ENCODE measurements around the gene SEMA6B.
A peak's percentile ranks its signal among the peaks of the same experiment; 100 is the strongest.

The SEMA6B gene

DNA sequence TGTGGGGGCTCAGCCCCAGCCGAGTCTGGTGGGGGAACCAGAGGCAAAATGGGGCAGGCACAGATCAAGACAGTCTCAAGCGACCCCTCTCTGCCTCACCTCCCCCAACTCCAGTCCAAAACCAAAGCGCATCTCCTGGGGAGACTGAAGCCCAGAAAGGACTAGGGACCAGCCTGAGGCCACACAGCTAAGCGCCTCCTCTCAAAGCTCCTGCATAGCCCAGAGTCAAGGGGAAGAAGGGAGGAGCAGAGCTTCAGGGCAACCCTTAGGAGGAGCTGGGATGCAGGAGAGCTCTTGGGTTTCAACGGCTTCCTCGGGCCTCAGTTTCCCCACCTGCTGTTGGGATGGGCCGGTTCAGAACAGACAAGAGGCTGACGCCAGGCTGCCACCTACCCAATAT is 19.9 kb upstream of the SEMA6B start:
- ChIA-PET CTCF (interaction anchor here (0.6 to 2.9 kb wide), 3 partner anchors 12 to 212 kb away, joined by 3 to 12 read pairs (median 4); partner anchors contain the start of gene FEM1A), POLR2A (no interaction called here)
- no peak overlapping the region for H3K4me3 ChIP-seq (ENCODE audit: low read depth, low read length)
- no peaks in the 10 kb centered on the region for H3K36me3 ChIP-seq (ENCODE audit: control insufficient read depth in 2 of 2, insufficient read depth in 1 of 2, low read length in 2 of 2)
- no peak overlapping the region for H3K27ac ChIP-seq (ENCODE audit: extremely low read depth, low read depth, low read length)
- H3K4me1 ChIP-seq (ENCODE audit: control insufficient read depth, insufficient read depth, low read length): peaks cover 4% of the 10 kb centered on the region
- TF ChIP-seq ZBTB17 (tag by site-specific recombination; IDR thresholded peaks at IDR 0.05): no peak
- TF ChIP-seq BCL11A (tag by site-specific recombination; IDR thresholded peaks at IDR 0.05; ENCODE audit: low read depth): no peak
- TF ChIP-seq IKZF3 (tag by site-specific recombination; IDR thresholded peaks at IDR 0.05): 0 out of 2 replicates have a peak, but pooled peaks have one; percentile 45
- TF ChIP-seq, protein P1, sequence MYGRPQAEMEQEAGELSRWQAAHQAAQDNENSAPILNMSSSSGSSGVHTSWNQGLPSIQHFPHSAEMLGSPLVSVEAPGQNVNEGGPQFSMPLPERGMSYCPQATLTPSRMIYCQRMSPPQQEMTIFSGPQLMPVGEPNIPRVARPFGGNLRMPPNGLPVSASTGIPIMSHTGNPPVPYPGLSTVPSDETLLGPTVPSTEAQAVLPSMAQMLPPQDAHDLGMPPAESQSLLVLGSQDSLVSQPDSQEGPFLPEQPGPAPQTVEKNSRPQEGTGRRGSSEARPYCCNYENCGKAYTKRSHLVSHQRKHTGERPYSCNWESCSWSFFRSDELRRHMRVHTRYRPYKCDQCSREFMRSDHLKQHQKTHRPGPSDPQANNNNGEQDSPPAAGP (tag by site-specific recombination; IDR thresholded peaks at IDR 0.05): no peak
- no peak for TF ChIP-seq ZNF747 (tag by site-specific recombination; IDR thresholded peaks at IDR 0.05)
- TF ChIP-seq, protein P2, sequence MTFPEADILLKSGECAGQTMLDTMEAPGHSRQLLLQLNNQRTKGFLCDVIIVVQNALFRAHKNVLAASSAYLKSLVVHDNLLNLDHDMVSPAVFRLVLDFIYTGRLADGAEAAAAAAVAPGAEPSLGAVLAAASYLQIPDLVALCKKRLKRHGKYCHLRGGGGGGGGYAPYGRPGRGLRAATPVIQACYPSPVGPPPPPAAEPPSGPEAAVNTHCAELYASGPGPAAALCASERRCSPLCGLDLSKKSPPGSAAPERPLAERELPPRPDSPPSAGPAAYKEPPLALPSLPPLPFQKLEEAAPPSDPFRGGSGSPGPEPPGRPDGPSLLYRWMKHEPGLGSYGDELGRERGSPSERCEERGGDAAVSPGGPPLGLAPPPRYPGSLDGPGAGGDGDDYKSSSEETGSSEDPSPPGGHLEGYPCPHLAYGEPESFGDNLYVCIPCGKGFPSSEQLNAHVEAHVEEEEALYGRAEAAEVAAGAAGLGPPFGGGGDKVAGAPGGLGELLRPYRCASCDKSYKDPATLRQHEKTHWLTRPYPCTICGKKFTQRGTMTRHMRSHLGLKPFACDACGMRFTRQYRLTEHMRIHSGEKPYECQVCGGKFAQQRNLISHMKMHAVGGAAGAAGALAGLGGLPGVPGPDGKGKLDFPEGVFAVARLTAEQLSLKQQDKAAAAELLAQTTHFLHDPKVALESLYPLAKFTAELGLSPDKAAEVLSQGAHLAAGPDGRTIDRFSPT (tag by site-specific recombination; IDR thresholded peaks at IDR 0.05): no peak
- TF ChIP-seq ZNF248 (tag by site-specific recombination; IDR thresholded peaks at IDR 0.05): no peak
- TF ChIP-seq, protein P3, sequence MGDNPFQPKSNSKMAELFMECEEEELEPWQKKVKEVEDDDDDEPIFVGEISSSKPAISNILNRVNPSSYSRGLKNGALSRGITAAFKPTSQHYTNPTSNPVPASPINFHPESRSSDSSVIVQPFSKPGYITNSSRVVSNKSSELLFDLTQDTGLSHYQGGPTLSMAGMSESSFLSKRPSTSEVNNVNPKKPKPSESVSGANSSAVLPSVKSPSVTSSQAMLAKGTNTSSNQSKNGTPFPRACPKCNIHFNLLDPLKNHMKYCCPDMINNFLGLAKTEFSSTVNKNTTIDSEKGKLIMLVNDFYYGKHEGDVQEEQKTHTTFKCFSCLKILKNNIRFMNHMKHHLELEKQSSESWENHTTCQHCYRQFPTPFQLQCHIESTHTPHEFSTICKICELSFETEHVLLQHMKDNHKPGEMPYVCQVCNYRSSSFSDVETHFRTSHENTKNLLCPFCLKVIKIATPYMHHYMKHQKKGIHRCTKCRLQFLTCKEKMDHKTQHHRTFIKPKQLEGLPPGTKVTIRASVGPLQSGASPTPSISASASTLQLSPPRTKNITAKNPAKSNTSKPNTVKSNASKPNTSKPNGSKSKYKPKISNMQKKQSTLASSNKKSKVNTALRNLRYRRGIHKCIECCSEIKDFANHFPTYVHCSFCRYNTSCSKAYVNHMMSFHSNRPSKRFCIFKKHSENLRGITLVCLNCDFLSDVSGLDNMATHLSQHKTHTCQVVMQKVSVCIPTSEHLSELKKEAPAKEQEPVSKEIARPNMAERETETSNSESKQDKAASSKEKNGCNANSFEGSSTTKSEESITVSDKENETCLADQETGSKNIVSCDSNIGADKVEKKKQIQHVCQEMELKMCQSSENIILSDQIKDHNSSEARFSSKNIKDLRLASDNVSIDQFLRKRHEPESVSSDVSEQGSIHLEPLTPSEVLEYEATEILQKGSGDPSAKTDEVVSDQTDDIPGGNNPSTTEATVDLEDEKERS (tag by site-specific recombination; IDR thresholded peaks at IDR 0.05): no peak
- no peak for TF ChIP-seq HOXA7 (CRISPR knock-in tag; IDR thresholded peaks at IDR 0.05; ENCODE audit: borderline replicate concordance)
- peak; percentile 44; the same call in 1 of the 2 replicates for TF ChIP-seq ZNF768 (tag by site-specific recombination; IDR thresholded peaks at IDR 0.05)
- TF ChIP-seq, protein P4, sequence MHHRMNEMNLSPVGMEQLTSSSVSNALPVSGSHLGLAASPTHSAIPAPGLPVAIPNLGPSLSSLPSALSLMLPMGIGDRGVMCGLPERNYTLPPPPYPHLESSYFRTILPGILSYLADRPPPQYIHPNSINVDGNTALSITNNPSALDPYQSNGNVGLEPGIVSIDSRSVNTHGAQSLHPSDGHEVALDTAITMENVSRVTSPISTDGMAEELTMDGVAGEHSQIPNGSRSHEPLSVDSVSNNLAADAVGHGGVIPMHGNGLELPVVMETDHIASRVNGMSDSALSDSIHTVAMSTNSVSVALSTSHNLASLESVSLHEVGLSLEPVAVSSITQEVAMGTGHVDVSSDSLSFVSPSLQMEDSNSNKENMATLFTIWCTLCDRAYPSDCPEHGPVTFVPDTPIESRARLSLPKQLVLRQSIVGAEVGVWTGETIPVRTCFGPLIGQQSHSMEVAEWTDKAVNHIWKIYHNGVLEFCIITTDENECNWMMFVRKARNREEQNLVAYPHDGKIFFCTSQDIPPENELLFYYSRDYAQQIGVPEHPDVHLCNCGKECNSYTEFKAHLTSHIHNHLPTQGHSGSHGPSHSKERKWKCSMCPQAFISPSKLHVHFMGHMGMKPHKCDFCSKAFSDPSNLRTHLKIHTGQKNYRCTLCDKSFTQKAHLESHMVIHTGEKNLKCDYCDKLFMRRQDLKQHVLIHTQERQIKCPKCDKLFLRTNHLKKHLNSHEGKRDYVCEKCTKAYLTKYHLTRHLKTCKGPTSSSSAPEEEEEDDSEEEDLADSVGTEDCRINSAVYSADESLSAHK (tag by site-specific recombination; IDR thresholded peaks at IDR 0.05): peak; percentile 40; the same call in 1 of the 2 replicates
- no peaks in the 10 kb centered on the region for H3K9me3 ChIP-seq (ENCODE audit: control insufficient read depth, insufficient read depth, low read depth, low read length)

DNA sequence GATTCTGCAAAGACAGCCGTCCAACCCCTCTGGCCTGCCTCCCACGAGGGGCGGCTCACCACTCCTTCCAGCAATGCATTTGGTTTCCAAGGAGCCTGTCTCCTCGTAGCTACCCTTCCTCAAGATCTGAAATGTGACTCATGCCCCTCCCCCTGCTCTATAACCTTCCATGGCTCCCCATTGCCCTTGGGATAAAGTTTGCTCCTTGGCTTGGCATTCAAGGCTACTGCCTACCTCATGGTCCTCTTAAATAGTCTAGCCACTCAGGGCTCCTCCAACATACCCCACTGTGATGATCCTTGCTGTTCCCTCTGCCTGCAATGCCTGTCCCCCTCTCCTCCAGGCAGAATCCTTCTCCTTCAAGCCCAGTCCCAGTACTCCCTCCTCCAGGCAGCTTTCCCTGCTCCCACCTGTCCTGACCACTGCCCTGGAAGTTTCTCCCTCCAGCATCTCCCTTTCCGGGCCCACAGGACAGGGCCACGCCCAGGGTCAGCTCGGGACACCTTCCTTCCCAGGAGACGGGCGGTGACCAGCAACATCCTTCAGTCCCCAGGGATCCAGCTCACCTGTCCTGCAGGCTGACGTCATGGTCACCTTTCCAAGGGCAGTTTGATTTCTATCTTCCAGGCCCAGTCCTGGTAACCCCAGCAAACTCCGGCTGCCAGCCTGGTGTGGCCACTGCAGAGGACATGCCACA is 19.2 kb upstream of the SEMA6B start:
- peaks cover 4% of the 10 kb centered on the region for H3K4me1 ChIP-seq (ENCODE audit: control insufficient read depth, insufficient read depth, low read length)
- TF ChIP-seq ZNF391 (tag by site-specific recombination; IDR thresholded peaks at IDR 0.05; ENCODE audit: borderline replicate concordance, low read depth) (no peak), ZSCAN23 (tag by site-specific recombination; IDR thresholded peaks at IDR 0.05) (0 out of 2 replicates have a peak, but pooled peaks have one; percentile 55), ZBTB7A (tag by site-specific recombination; IDR thresholded peaks at IDR 0.05; ENCODE audit: low read depth) (peak; percentile 18; the same call in 1 of the 2 replicates), ZNF623 (tag by site-specific recombination; IDR thresholded peaks at IDR 0.05) (peak; percentile 62), GLI4 (tag by site-specific recombination; IDR thresholded peaks at IDR 0.05) (peak; percentile 100), ZNF24 (tag by site-specific recombination; IDR thresholded peaks at IDR 0.05) (0 out of 2 replicates have a peak, but pooled peaks have one; percentile 28)
- TF ChIP-seq, protein P5, sequence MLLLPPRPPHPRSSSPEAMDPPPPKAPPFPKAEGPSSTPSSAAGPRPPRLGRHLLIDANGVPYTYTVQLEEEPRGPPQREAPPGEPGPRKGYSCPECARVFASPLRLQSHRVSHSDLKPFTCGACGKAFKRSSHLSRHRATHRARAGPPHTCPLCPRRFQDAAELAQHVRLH (tag by site-specific recombination; IDR thresholded peaks at IDR 0.05): peak; percentile 89
- TF ChIP-seq, protein P6, sequence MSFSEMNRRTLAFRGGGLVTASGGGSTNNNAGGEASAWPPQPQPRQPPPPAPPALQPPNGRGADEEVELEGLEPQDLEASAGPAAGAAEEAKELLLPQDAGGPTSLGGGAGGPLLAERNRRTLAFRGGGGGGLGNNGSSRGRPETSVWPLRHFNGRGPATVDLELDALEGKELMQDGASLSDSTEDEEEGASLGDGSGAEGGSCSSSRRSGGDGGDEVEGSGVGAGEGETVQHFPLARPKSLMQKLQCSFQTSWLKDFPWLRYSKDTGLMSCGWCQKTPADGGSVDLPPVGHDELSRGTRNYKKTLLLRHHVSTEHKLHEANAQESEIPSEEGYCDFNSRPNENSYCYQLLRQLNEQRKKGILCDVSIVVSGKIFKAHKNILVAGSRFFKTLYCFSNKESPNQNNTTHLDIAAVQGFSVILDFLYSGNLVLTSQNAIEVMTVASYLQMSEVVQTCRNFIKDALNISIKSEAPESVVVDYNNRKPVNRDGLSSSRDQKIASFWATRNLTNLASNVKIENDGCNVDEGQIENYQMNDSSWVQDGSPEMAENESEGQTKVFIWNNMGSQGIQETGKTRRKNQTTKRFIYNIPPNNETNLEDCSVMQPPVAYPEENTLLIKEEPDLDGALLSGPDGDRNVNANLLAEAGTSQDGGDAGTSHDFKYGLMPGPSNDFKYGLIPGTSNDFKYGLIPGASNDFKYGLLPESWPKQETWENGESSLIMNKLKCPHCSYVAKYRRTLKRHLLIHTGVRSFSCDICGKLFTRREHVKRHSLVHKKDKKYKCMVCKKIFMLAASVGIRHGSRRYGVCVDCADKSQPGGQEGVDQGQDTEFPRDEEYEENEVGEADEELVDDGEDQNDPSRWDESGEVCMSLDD (tag by site-specific recombination; IDR thresholded peaks at IDR 0.05): peak; percentile 48; the same call in 1 of the 2 replicates
- TF ChIP-seq, protein P7, sequence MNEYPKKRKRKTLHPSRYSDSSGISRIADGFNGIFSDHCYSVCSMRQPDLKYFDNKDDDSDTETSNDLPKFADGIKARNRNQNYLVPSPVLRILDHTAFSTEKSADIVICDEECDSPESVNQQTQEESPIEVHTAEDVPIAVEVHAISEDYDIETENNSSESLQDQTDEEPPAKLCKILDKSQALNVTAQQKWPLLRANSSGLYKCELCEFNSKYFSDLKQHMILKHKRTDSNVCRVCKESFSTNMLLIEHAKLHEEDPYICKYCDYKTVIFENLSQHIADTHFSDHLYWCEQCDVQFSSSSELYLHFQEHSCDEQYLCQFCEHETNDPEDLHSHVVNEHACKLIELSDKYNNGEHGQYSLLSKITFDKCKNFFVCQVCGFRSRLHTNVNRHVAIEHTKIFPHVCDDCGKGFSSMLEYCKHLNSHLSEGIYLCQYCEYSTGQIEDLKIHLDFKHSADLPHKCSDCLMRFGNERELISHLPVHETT (tag by site-specific recombination; IDR thresholded peaks at IDR 0.05): peak; percentile 72

More for the DNA sequence above, 19.2 kb upstream of the SEMA6B start:
- Histone ChIP-seq H3K27ac (ENCODE audit: extremely low read depth, low read depth, low read length) (no peak overlapping the region), H3K36me3 (ENCODE audit: control insufficient read depth in 2 of 2, insufficient read depth in 1 of 2, low read length in 2 of 2) (no peaks in the 10 kb centered on the region), H3K4me3 (ENCODE audit: low read depth, low read length) (no peak overlapping the region), H3K9me3 (ENCODE audit: control insufficient read depth, insufficient read depth, low read depth, low read length) (no peaks in the 10 kb centered on the region)
- POLR2A ChIA-PET: interaction anchor here (0.6 kb wide), 1 partner anchor 19 kb away, joined by 3 read pairs; no protein-coding TSS in a partner anchor
- CTCF ChIA-PET: interaction anchor here (0.6 to 3.7 kb wide), 4 partner anchors 12 to 213 kb away, joined by 3 to 46 read pairs (median 8); partner anchors contain the start of gene FEM1A

Data from HEK293 (cell line).